Keratinocyte (primary cell): ENCODE data around the gene RTN3. TPM values are rescaled to one million over a fixed set of nuclear protein-coding genes. Genes with fewer than 3 reads are reported as not detected.

Experiments used
- DNase-seq: peaks from one replicate; pipeline ENCODE4 v3.0.0-alpha.2; 2011; ENCODE audit warnings: low read depth, missing footprints, low spot score
- FAIRE-seq: peaks from 2 replicates; lab custom pipeline; 2011; peaks lifted over from hg19 to GRCh38; lab: Jason Lieb, UNC
- H2AFZ ChIP-seq: 2 replicates; pipeline ENCODE4 v1.6.0; 2012; ENCODE audit warnings: low read length, control low read depth, inconsistent platforms; ENCODE audit not compliant: control insufficient read depth
- H3K27ac ChIP-seq: 2 replicates; pipeline ENCODE4 v1.5.1; 2011; ENCODE audit warnings: low read length; ENCODE audit not compliant: control insufficient read depth, insufficient read depth
- H3K27me3 ChIP-seq: 3 replicates; pipeline ENCODE4 v1.6.0; 2011; ENCODE audit warnings: low read length; ENCODE audit not compliant: control insufficient read depth, insufficient read depth; ENCODE audit errors: extremely low read depth
- H3K36me3 ChIP-seq, 2 experiments: 2 replicates in 1 of 2; 3 replicates in 1 of 2; pipeline ENCODE4 v1.5.1; 2011; ENCODE audit warnings: low read length in 2 of 2, mild to moderate bottlenecking in 1 of 2; ENCODE audit not compliant: control insufficient read depth in 2 of 2, insufficient read depth in 2 of 2; ENCODE audit errors: extremely low read depth in 1 of 2
- H3K4me1 ChIP-seq: 3 replicates; pipeline ENCODE4 v1.5.1; 2011; ENCODE audit warnings: low read length; ENCODE audit not compliant: control insufficient read depth, insufficient read depth; ENCODE audit errors: extremely low read depth
- H3K4me2 ChIP-seq: 3 replicates; pipeline ENCODE4 v1.6.0; 2011; ENCODE audit warnings: low read depth, low read length; ENCODE audit not compliant: control insufficient read depth, insufficient read depth; ENCODE audit errors: extremely low read depth
- H3K4me3 ChIP-seq, 3 experiments: fragments of 200-600 bp in 1 of 3; sonication (generic) in 1 of 3; 2 replicates in 2 of 3; 3 replicates in 1 of 3; pipeline ENCODE4 v1.5.1; 2011 to 2016; ENCODE audit warnings: low read length in 3 of 3, mild to moderate bottlenecking in 3 of 3, control low read depth in 2 of 3, inconsistent platforms in 1 of 3, low read depth in 1 of 3, mixed read lengths in 1 of 3, mixed run types in 1 of 3, moderate library complexity in 1 of 3; ENCODE audit not compliant: control insufficient read depth in 2 of 3, insufficient read depth in 2 of 3; ENCODE audit errors: extremely low read depth in 1 of 3
- H3K79me2 ChIP-seq: 2 replicates; pipeline ENCODE4 v1.6.0; 2012; ENCODE audit warnings: low read length; ENCODE audit not compliant: control insufficient read depth, insufficient read depth
- H3K9ac ChIP-seq: 3 replicates; pipeline ENCODE4 v1.6.0; 2011; ENCODE audit warnings: low read length; ENCODE audit not compliant: control insufficient read depth, insufficient read depth; ENCODE audit errors: extremely low read depth
- H3K9me1 ChIP-seq: 3 replicates; pipeline ENCODE4 v1.6.0; 2011; ENCODE audit warnings: low read length; ENCODE audit not compliant: control insufficient read depth, insufficient read depth; ENCODE audit errors: extremely low read depth
- H3K9me3 ChIP-seq: 2 replicates; pipeline ENCODE4 v1.5.1; 2012; ENCODE audit warnings: low read depth, low read length; ENCODE audit not compliant: control insufficient read depth
- H4K20me1 ChIP-seq: 3 replicates; pipeline ENCODE4 v1.6.0; 2011; ENCODE audit warnings: low read length; ENCODE audit not compliant: control insufficient read depth, insufficient read depth; ENCODE audit errors: extremely low read depth
- CTCF ChIP-seq, 3 experiments: IDR thresholded peaks in 1 of 3; conservative IDR thresholded peaks in 1 of 3; optimal IDR thresholded peaks in 1 of 3; 2 replicates in 2 of 3; 3 replicates in 1 of 3; pipeline versions ENCODE3 to v1.5.1; 2011; ENCODE audit warnings: low read length in 3 of 3, mild to moderate bottlenecking in 3 of 3, moderate library complexity in 2 of 3, control low read depth in 1 of 3, inconsistent platforms in 1 of 3; ENCODE audit not compliant: insufficient read depth in 2 of 3; ENCODE audit errors: extremely low read depth in 1 of 3
- EZH2 ChIP-seq: IDR thresholded peaks from one replicate; pipeline ENCODE4 v1.6.1; 2012; ENCODE audit warnings: inconsistent platforms, mild to moderate bottlenecking, low read length, moderate library complexity
- dilution Hi-C: fragments of 300-500 bp; cut with MboI; formaldehyde crosslinking; loops from one replicate; pipeline ENCODE4 v1.7.0; 2020; ENCODE audit warnings: low sequenced_read_pairs; ENCODE audit not compliant: extremely low pct_ligation_motif_present
- polyA plus RNA-seq, 5 experiments: library from polyadenylated mRNA; depleted of rRNA in 3 of 5; stranded (reverse) in 3 of 5; stranded (forward) in 1 of 5; unstranded in 1 of 5; fragments of >200 nt; gene quantifications; 1 replicate in 1 of 5; 2 replicates in 3 of 5; 3 replicates in 1 of 5; pipeline versions ENCODE4 v1.2.1 to v1.2.3, GENCODE V29; 2011 to 2012; ENCODE audit warnings: missing spikeins in 2 of 5, low read depth in 1 of 5, low replicate concordance in 1 of 5

Gene RTN3
- polyA plus RNA-seq, 1 donor (not counting 4 experiments of a cell fraction or from before 2014, with no cell fraction given): 50.8 TPM

DNA sequence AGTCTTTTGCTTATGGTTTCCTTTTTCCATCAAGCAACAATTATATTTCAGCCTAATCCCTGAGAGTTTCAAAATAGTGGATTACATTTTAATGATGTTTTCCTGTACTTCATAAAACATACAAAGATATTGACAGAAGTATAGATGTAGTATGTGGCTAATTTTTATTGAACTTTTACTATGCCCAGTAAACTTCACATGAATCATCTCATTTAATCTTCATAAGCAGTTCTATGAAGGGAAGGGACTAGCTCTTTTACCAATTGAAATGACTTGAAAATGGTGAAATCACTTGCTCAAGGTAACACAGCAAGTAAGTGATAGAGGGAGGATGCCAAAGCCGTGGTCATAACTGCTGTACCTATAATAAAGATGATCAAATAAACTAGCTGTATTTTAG is 27.5 kb downstream of the RTN3 start:
- Histone ChIP-seq H3K4me3 (no peak overlapping the region), H3K36me3 (no peaks in the 10 kb centered on the region), H3K27me3 (no peaks in the 10 kb centered on the region), H3K9me1 (no peaks in the 10 kb centered on the region), H3K4me1 (no peaks in the 10 kb centered on the region), H3K4me2 (no peak overlapping the region), H3K79me2 (peaks cover 11% of the 10 kb centered on the region), H4K20me1 (no peaks in the 10 kb centered on the region), H2AFZ (no peak overlapping the region), H3K9ac (no peak overlapping the region), H3K27ac (no peak overlapping the region), H3K9me3 (no peaks in the 10 kb centered on the region)
- no peak for TF ChIP-seq EZH2
- no peak for TF ChIP-seq CTCF (optimal IDR thresholded peaks at IDR 0.05 in 1 of 3, IDR thresholded peaks at IDR 0.05 in 1 of 3, conservative IDR thresholded peaks at IDR 0.05 in 1 of 3; ENCODE audit: extremely low read depth in 1 of 3, insufficient read depth in 2 of 3, low read length in 3 of 3)
- DNase-seq (no peak), FAIRE-seq (no peak)
- dilution Hi-C loops: no loop called here

DNA sequence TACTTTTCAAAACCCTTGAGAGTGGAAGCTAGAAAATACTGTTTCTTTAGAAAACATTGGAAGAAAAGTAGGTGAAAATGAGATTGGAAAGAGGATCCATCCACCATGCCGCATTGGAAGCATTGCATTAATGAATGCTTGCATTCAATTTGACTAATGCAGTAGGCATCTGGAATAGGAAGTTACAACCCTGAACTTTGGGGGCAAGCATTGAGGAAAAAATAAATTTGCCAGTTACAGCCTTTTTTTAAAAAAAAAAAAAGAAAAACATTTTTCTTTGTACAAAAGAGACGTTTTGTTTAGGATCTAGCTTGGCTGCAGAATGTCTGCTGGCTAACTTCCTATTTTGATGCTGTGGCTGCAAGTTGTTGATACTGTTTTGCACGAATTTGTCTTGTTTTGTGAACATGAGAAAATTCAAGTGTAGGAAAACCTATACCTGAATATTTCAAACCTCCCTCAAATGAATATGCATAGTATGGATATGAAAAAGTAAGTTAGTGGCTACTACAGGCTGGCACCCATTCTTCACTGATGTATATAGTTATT is 28.1 kb downstream of the RTN3 start:
- H3K9me3 ChIP-seq: no peaks in the 10 kb centered on the region
- H3K36me3 ChIP-seq: no peaks in the 10 kb centered on the region
- TF ChIP-seq CTCF (optimal IDR thresholded peaks at IDR 0.05 in 1 of 3, IDR thresholded peaks at IDR 0.05 in 1 of 3, conservative IDR thresholded peaks at IDR 0.05 in 1 of 3; ENCODE audit: extremely low read depth in 1 of 3, insufficient read depth in 2 of 3, low read length in 3 of 3) (no peak), EZH2 (no peak)
- H3K9ac ChIP-seq: no peak overlapping the region
- H2AFZ ChIP-seq: no peak overlapping the region
- H3K4me3 ChIP-seq: no peak overlapping the region
- no peaks in the 10 kb centered on the region for H3K27me3 ChIP-seq
- dilution Hi-C loops: no loop called here
- no peak overlapping the region for H3K4me2 ChIP-seq
- H3K27ac ChIP-seq: no peak overlapping the region
- no peak for FAIRE-seq
- no peaks in the 10 kb centered on the region for H4K20me1 ChIP-seq
- H3K79me2 ChIP-seq: peaks cover 11% of the 10 kb centered on the region
- no peak for DNase-seq
- H3K4me1 ChIP-seq: no peaks in the 10 kb centered on the region
- no peaks in the 10 kb centered on the region for H3K9me1 ChIP-seq
